ENCODE measurements around the gene CIB4. TPM values are rescaled to one million over a fixed set of nuclear protein-coding genes. Genes with fewer than 3 reads are reported as not detected.

The CIB4 gene
- total and polyA plus RNA-seq, 2 of the 4 experiments (the other 2 are of a cell fraction): not detected

GRCh38 chr2:26608557-26608956, 32.6 kb downstream of the CIB4 start:
- no TSS peak for BruUV-seq (replicated peaks)
- DNase-seq: no peak
- Histone ChIP-seq H2AFZ (replicated peaks; ENCODE audit: low read length, poor library complexity) (peak overlapping the region; percentile 6), H3K4me3 (ENCODE audit: insufficient read depth, low read depth, low read length) (no peak overlapping the region), H3K56ac (ENCODE audit: extremely low read depth, insufficient read depth, low read length) (no peak overlapping the region), H3K9ac (ENCODE audit: low read depth, low read length) (no peak overlapping the region), H3K79me1 (ENCODE audit: low read depth in 1 of 2, low read length in 2 of 2) (no peaks in the 10 kb centered on the region), H3K27me3 (ENCODE audit: control insufficient read depth, insufficient read depth, low read length) (peaks cover 64% of the 10 kb centered on the region), H3K27ac (ENCODE audit: insufficient read depth, low read length) (no peak overlapping the region), H3K4me1 (ENCODE audit: control insufficient read depth, insufficient read depth, low read length) (no peaks in the 10 kb centered on the region), H2AK5ac (ENCODE audit: low read depth, low read length) (no peak overlapping the region), H3K18ac (ENCODE audit: low read depth, low read length) (no peak overlapping the region), H3K36me3 (ENCODE audit: control insufficient read depth, insufficient read depth, low read length) (no peaks in the 10 kb centered on the region), H3K4me2 (ENCODE audit: low read depth, low read length) (no peak overlapping the region), H3K23ac (ENCODE audit: low read depth, low read length) (no peak overlapping the region), H2BK120ac (ENCODE audit: low read depth, low read length) (no peak overlapping the region), H3K9me1 (ENCODE audit: insufficient read depth, low read length) (no peaks in the 10 kb centered on the region), H4K91ac (ENCODE audit: insufficient read depth, low read depth, low read length) (no peak overlapping the region), H3K14ac (replicated peaks; ENCODE audit: low read depth, low read length) (no peak overlapping the region), H4K20me1 (ENCODE audit: insufficient read depth, low read length) (no peaks in the 10 kb centered on the region), H3K4ac (ENCODE audit: low read depth, low read length) (no peak overlapping the region), H3K9me3 (ENCODE audit: control insufficient read depth, insufficient read depth, low read length) (no peaks in the 10 kb centered on the region; the same call in 1 of the 2 replicates), H2AK9ac (replicated peaks; ENCODE audit: low read depth, low read length, poor library complexity) (no peak overlapping the region), H4K5ac (ENCODE audit: low read depth, low read length) (no peak overlapping the region), H4K8ac (ENCODE audit: low read depth in 2 of 2, low read length in 2 of 2) (no peak overlapping the region), H2BK20ac (ENCODE audit: low read depth, low read length) (no peak overlapping the region), H2BK15ac (ENCODE audit: low read depth, low read length) (no peak overlapping the region), H2BK5ac (ENCODE audit: low read depth, low read length, poor library complexity, severe bottlenecking) (no peak overlapping the region)
- ChIA-PET CTCF (no interaction called here), POLR2A (ENCODE audit: unreplicated experiment) (no interaction called here)
- intact Hi-C loops (cut with micrococcal nuclease) (loop anchor here (5.0 to 10.0 kb wide), 2 partner anchors 336 to 409 kb away; no protein-coding TSS in a partner anchor), dilution Hi-C loops (cut with HindIII; ENCODE audit: low sequenced_read_pairs, unreplicated experiment) (no loop called here), in situ Hi-C loops (cut with MboI; ENCODE audit: low sequenced_read_pairs) (no loop called here)
- 40% methylated on average over 1 of the region's 8 CpGs; no CpG with 5 or more reads in 1 of the 2 experiments for WGBS, 2 experiments (ENCODE audit: extremely low coverage in 2 of 2, insufficient read length in 1 of 2)
- no peak for ATAC-seq (ENCODE audit: low read depth)
- TF ChIP-seq ELK1 (IDR thresholded peaks at IDR 0.05; ENCODE audit: borderline replicate concordance, low read depth, low read length) (no peak), RAD21 (IDR thresholded peaks at IDR 0.05; ENCODE audit: low read length) (no peak), CTCF (conservative IDR thresholded peaks at IDR 0.05; ENCODE audit: low read depth, low read length) (no peak), POLR2A (IDR thresholded peaks at IDR 0.05; ENCODE audit: low read depth, low read length) (no peak), NFE2L2 (IDR thresholded peaks at IDR 0.05; ENCODE audit: low read depth, low read length) (no peak), USF2 (IDR thresholded peaks at IDR 0.05; ENCODE audit: low read depth, low read length) (no peak), MAFK (IDR thresholded peaks at IDR 0.05; ENCODE audit: low read depth, low read length) (no peak)

All from IMR-90 (cell line).